Memory B cell (primary cell): ENCODE results near the gene UST.
"Not testable (repeated sequence)": the region's sequence is repeated elsewhere in the genome, so short reads cannot be mapped to it uniquely, and the experiment has no call there.

Source experiments
- ATAC-seq: fragments of 150-1000 bp; cut with Tn5 transposase; 2 replicates; pipeline ENCODE4 v1.10.0; 2021; ENCODE audit warnings: low read depth, mild to moderate bottlenecking, moderate library complexity
- DNase-seq, 2 donors: peaks; one replicate each; pipeline ENCODE4 v3.0.0; 2022; ENCODE audit warnings: low spot score in 2 of 2
- H3K27ac Mint-ChIP-seq: one replicate; pipeline ENCODE4 v1.8.0; 2022; ENCODE audit warnings: mild to moderate bottlenecking, moderate library complexity, mixed read lengths
- H3K27me3 Mint-ChIP-seq: one replicate; pipeline ENCODE4 v1.8.0; 2022; ENCODE audit warnings: mixed read lengths
- H3K36me3 Mint-ChIP-seq: one replicate; pipeline ENCODE4 v1.8.0; 2022; ENCODE audit warnings: mild to moderate bottlenecking, mixed read lengths
- H3K4me1 Mint-ChIP-seq: one replicate; pipeline ENCODE4 v1.8.0; 2022; ENCODE audit warnings: mixed read lengths
- H3K4me3 Mint-ChIP-seq: one replicate; pipeline ENCODE4 v1.8.0; 2022; ENCODE audit warnings: mild to moderate bottlenecking, moderate library complexity, mixed read lengths
- H3K9me3 Mint-ChIP-seq: one replicate; pipeline ENCODE4 v1.8.0; 2022; ENCODE audit warnings: mixed read lengths

UST gene

GRCh38 chr6:148987982-148988381, 241.2 kb downstream of the UST start:
- ATAC-seq, result peak; percentile 94
- no peaks in the 10 kb centered on the region for H3K9me3 Mint-ChIP-seq
- H3K4me3 Mint-ChIP-seq, result peak overlapping the region; percentile 1
- peak in 1 of 2 donors; percentile 22 for DNase-seq
- H3K27me3 Mint-ChIP-seq, result no peaks in the 10 kb centered on the region
- H3K27ac Mint-ChIP-seq, result peak overlapping the region; percentile 25
- H3K36me3 Mint-ChIP-seq, result peaks cover 14% of the 10 kb centered on the region
- peaks cover 20% of the 10 kb centered on the region for H3K4me1 Mint-ChIP-seq

- H3K27ac Mint-ChIP-seq, result peak overlapping the region; percentile 46
- H3K9me3 Mint-ChIP-seq, result no peaks in the 10 kb centered on the region
- H3K36me3 Mint-ChIP-seq, result peaks cover 18% of the 10 kb centered on the region
- ATAC-seq, result peak; percentile 37
- H3K4me1 Mint-ChIP-seq, result peaks cover 20% of the 10 kb centered on the region
- H3K4me3 Mint-ChIP-seq, result no peak overlapping the region
- H3K27me3 Mint-ChIP-seq, result no peaks in the 10 kb centered on the region
- no peak for DNase-seq
Observed at GRCh38 chr6:148989585-148989984, 242.8 kb downstream of the UST start.

GRCh38 chr6:148990403-148990802, 243.6 kb downstream of the UST start:
- no peak overlapping the region for H3K27ac Mint-ChIP-seq
- H3K27me3 Mint-ChIP-seq, result no peaks in the 10 kb centered on the region
- ATAC-seq (no peak), DNase-seq (no peak)
- no peaks in the 10 kb centered on the region for H3K9me3 Mint-ChIP-seq
- H3K4me1 Mint-ChIP-seq, result peaks cover 21% of the 10 kb centered on the region
- H3K4me3 Mint-ChIP-seq, result no peak overlapping the region
- peaks cover 14% of the 10 kb centered on the region for H3K36me3 Mint-ChIP-seq

- H3K27ac Mint-ChIP-seq, result peak overlapping the region; percentile 5
- no peaks in the 10 kb centered on the region for H3K27me3 Mint-ChIP-seq
- H3K4me1 Mint-ChIP-seq, result peaks cover 23% of the 10 kb centered on the region
- H3K9me3 Mint-ChIP-seq, result peaks cover 3% of the 10 kb centered on the region
- DNase-seq (no peak), ATAC-seq (no peak)
- H3K4me3 Mint-ChIP-seq, result no peak overlapping the region
- peaks cover 18% of the 10 kb centered on the region for H3K36me3 Mint-ChIP-seq
Observed at GRCh38 chr6:148996815-148997214, 250.0 kb downstream of the UST start.

- peaks cover 23% of the 10 kb centered on the region for H3K4me1 Mint-ChIP-seq
- peaks cover 19% of the 10 kb centered on the region for H3K36me3 Mint-ChIP-seq
- H3K27me3 Mint-ChIP-seq, result no peaks in the 10 kb centered on the region
- DNase-seq (no peak), ATAC-seq (no peak)
- H3K4me3 Mint-ChIP-seq, result no peak overlapping the region
- no peak overlapping the region for H3K27ac Mint-ChIP-seq
- peaks cover 3% of the 10 kb centered on the region for H3K9me3 Mint-ChIP-seq
Observed at GRCh38 chr6:148997865-148998264, 251.0 kb downstream of the UST start.

- H3K4me1 Mint-ChIP-seq, result peaks cover 23% of the 10 kb centered on the region
- no peaks in the 10 kb centered on the region for H3K27me3 Mint-ChIP-seq
- H3K9me3 Mint-ChIP-seq, result peaks cover 3% of the 10 kb centered on the region
- H3K4me3 Mint-ChIP-seq, result no peak overlapping the region
- no peak for DNase-seq
- no peak overlapping the region for H3K27ac Mint-ChIP-seq
- ATAC-seq, result no peak
- H3K36me3 Mint-ChIP-seq, result peaks cover 15% of the 10 kb centered on the region
Observed at GRCh38 chr6:148998704-148999103, 251.9 kb downstream of the UST start.

GRCh38 chr6:148999501-148999900, 252.7 kb downstream of the UST start:
- H3K27me3 Mint-ChIP-seq, result no peaks in the 10 kb centered on the region
- peaks cover 3% of the 10 kb centered on the region for H3K9me3 Mint-ChIP-seq
- peaks cover 20% of the 10 kb centered on the region for H3K36me3 Mint-ChIP-seq
- ATAC-seq, result no peak
- no peak overlapping the region for H3K4me3 Mint-ChIP-seq
- H3K4me1 Mint-ChIP-seq, result peaks cover 23% of the 10 kb centered on the region
- H3K27ac Mint-ChIP-seq, result no peak overlapping the region
- DNase-seq, result no peak

GRCh38 chr6:148999929-149000468, 253.2 kb downstream of the UST start:
- Mint-ChIP-seq H3K4me1 (peaks cover 23% of the 10 kb centered on the region), H3K9me3 (peaks cover 3% of the 10 kb centered on the region), H3K27me3 (no peaks in the 10 kb centered on the region), H3K4me3 (peak overlapping the region; percentile 33), H3K36me3 (peaks cover 19% of the 10 kb centered on the region), H3K27ac (peak overlapping the region; percentile 40)
- ATAC-seq (peak; percentile 70), DNase-seq (peak in 1 of 2 donors; percentile 7)

- Mint-ChIP-seq H3K4me3 (no peak overlapping the region), H3K27me3 (no peaks in the 10 kb centered on the region), H3K27ac (no peak overlapping the region), H3K9me3 (peaks cover 5% of the 10 kb centered on the region), H3K36me3 (peaks cover 28% of the 10 kb centered on the region), H3K4me1 (peaks cover 14% of the 10 kb centered on the region)
- no peak for ATAC-seq
- DNase-seq, result no peak
Observed at GRCh38 chr6:149001422-149001821, 254.6 kb downstream of the UST start.

GRCh38 chr6:149003560-149003959, 256.7 kb downstream of the UST start:
- ATAC-seq, result no peak
- no peaks in the 10 kb centered on the region for H3K27me3 Mint-ChIP-seq
- no peak for DNase-seq
- H3K4me1 Mint-ChIP-seq, result peaks cover 11% of the 10 kb centered on the region
- peaks cover 5% of the 10 kb centered on the region for H3K9me3 Mint-ChIP-seq
- no peak overlapping the region for H3K27ac Mint-ChIP-seq
- no peak overlapping the region for H3K4me3 Mint-ChIP-seq
- peaks cover 36% of the 10 kb centered on the region for H3K36me3 Mint-ChIP-seq

GRCh38 chr6:149004664-149005063, 257.8 kb downstream of the UST start:
- H3K36me3 Mint-ChIP-seq, result peaks cover 38% of the 10 kb centered on the region
- DNase-seq (no peak), ATAC-seq (no peak)
- peaks cover 5% of the 10 kb centered on the region for H3K9me3 Mint-ChIP-seq
- peaks cover 9% of the 10 kb centered on the region for H3K4me1 Mint-ChIP-seq
- H3K4me3 Mint-ChIP-seq, result no peak overlapping the region
- H3K27me3 Mint-ChIP-seq, result no peaks in the 10 kb centered on the region
- H3K27ac Mint-ChIP-seq, result no peak overlapping the region

GRCh38 chr6:149006236-149006635, 259.4 kb downstream of the UST start:
- ATAC-seq, H3K27ac Mint-ChIP-seq, H3K4me1 Mint-ChIP-seq, H3K4me3 Mint-ChIP-seq, H3K9me3 Mint-ChIP-seq, H3K27me3 Mint-ChIP-seq, DNase-seq: not testable (repeated sequence)
- peaks cover 31% of the 10 kb centered on the region for H3K36me3 Mint-ChIP-seq

GRCh38 chr6:149006671-149007070, 259.8 kb downstream of the UST start:
- no peaks in the 10 kb centered on the region for H3K27me3 Mint-ChIP-seq
- no peaks in the 10 kb centered on the region for H3K4me1 Mint-ChIP-seq
- DNase-seq, result no peak
- no peak overlapping the region for H3K4me3 Mint-ChIP-seq
- no peak for ATAC-seq
- peaks cover 2% of the 10 kb centered on the region for H3K9me3 Mint-ChIP-seq
- peaks cover 29% of the 10 kb centered on the region for H3K36me3 Mint-ChIP-seq
- H3K27ac Mint-ChIP-seq, result no peak overlapping the region

GRCh38 chr6:149007846-149008245, 261.0 kb downstream of the UST start:
- H3K4me1 Mint-ChIP-seq, result no peaks in the 10 kb centered on the region
- H3K4me3 Mint-ChIP-seq, result no peak overlapping the region
- no peak for DNase-seq
- no peak overlapping the region for H3K27ac Mint-ChIP-seq
- ATAC-seq, result no peak
- peaks cover 2% of the 10 kb centered on the region for H3K9me3 Mint-ChIP-seq
- peaks cover 29% of the 10 kb centered on the region for H3K36me3 Mint-ChIP-seq
- no peaks in the 10 kb centered on the region for H3K27me3 Mint-ChIP-seq

GRCh38 chr6:149008741-149009140, 261.9 kb downstream of the UST start:
- H3K36me3 Mint-ChIP-seq, result peaks cover 29% of the 10 kb centered on the region
- ATAC-seq, result no peak
- H3K27ac Mint-ChIP-seq, result no peak overlapping the region
- no peak overlapping the region for H3K4me3 Mint-ChIP-seq
- H3K4me1 Mint-ChIP-seq, result no peaks in the 10 kb centered on the region
- H3K27me3 Mint-ChIP-seq, result no peaks in the 10 kb centered on the region
- DNase-seq, result no peak
- peaks cover 2% of the 10 kb centered on the region for H3K9me3 Mint-ChIP-seq
